ENCODE results near the gene SLC1A3. TPM values are rescaled to one million over a fixed set of nuclear protein-coding genes. Genes with fewer than 3 reads are reported as not detected.

SLC1A3 gene
- total and polyA plus RNA-seq, 10 of the 15 experiments (the other 5 are each of a cell fraction or from before 2014, with no cell fraction given): 0.23 to 4.4 (median 3.3) TPM

GRCh38 chr5:36569491-36569890 is 36.9 kb upstream of the SLC1A3 start:
- ChIA-PET POLR2A (no interaction called here), RAD21 (ENCODE audit: unreplicated experiment) (no interaction called here), CTCF (interaction anchor here (0.7 to 1.9 kb wide), 2 partner anchors 10 to 13 kb away, joined by 3 to 5 read pairs; no protein-coding TSS in a partner anchor), SMC1A (ENCODE audit: uncharacterized antibody, unreplicated experiment) (interaction anchor here (1.0 kb wide), 1 partner anchor 11 kb away, joined by 3 read pairs; no protein-coding TSS in a partner anchor)
- FAIRE-seq (no peak), DNase-seq (ENCODE audit: low read depth, low spot score) (no peak), ATAC-seq (no peak)
- Histone ChIP-seq H3K27me3 (replicated peaks in 1 of 2; ENCODE audit: control insufficient read depth in 2 of 2, insufficient read depth in 2 of 2, low read length in 1 of 2) (no peaks in the 10 kb centered on the region), H3K27ac (ENCODE audit: control insufficient read depth, insufficient read depth) (no peak overlapping the region), H3K9ac (ENCODE audit: control insufficient read depth, insufficient read depth, low read length) (no peak overlapping the region), H3K36me3 (ENCODE audit: control insufficient read depth in 2 of 2, insufficient read depth in 2 of 2, low read length in 1 of 2) (no peaks in the 10 kb centered on the region), H2AFZ (ENCODE audit: control insufficient read depth, low read depth, low read length) (no peak overlapping the region), H3K4me3 (no peak overlapping the region), H4K20me1 (ENCODE audit: control insufficient read depth, insufficient read depth) (no peaks in the 10 kb centered on the region), H3K79me2 (ENCODE audit: control insufficient read depth, insufficient read depth, low read length) (no peaks in the 10 kb centered on the region), H3K4me2 (ENCODE audit: control insufficient read depth, insufficient read depth) (no peak overlapping the region), H3K9me3 (replicated peaks; ENCODE audit: control insufficient read depth, insufficient read depth, low read length) (no peaks in the 10 kb centered on the region), H3K4me1 (ENCODE audit: control insufficient read depth, insufficient read depth, low read length) (no peaks in the 10 kb centered on the region)
- no TSS peak for BruUV-seq (replicated peaks)
- 41% methylated on average over 5 of the region's 5 CpGs for WGBS (ENCODE audit: insufficient coverage, insufficient replicate concordance, low lambda C conversion rate, missing lambda C conversion rate)
- no peak for TF ChIP-seq WRNIP1 (IDR thresholded peaks at IDR 0.05; ENCODE audit: borderline replicate concordance, low read depth, low read length)
- in situ Hi-C loops (cut with MboI) (no loop called here), intact Hi-C loops (cut with micrococcal nuclease; ENCODE audit: unreplicated experiment) (no loop called here)

GRCh38 chr5:36570301-36571095 is 35.9 kb upstream of the SLC1A3 start:
- ChIA-PET RAD21 (ENCODE audit: unreplicated experiment) (no interaction called here), CTCF (interaction anchor here (1.9 kb wide), 1 partner anchor 9 kb away, joined by 5 read pairs; no protein-coding TSS in a partner anchor), POLR2A (no interaction called here), SMC1A (ENCODE audit: uncharacterized antibody, unreplicated experiment) (interaction anchor here (1.0 kb wide), 1 partner anchor 12 kb away, joined by 3 read pairs; no protein-coding TSS in a partner anchor)
- BruUV-seq (replicated peaks): no TSS peak
- no peak overlapping the region for H3K4me3 ChIP-seq
- no peaks in the 10 kb centered on the region for H3K27me3 ChIP-seq (replicated peaks in 1 of 2; ENCODE audit: control insufficient read depth in 2 of 2, insufficient read depth in 2 of 2, low read length in 1 of 2)
- FAIRE-seq (no peak), DNase-seq (ENCODE audit: low read depth, low spot score) (no peak), ATAC-seq (no peak)
- H3K9me3 ChIP-seq (replicated peaks; ENCODE audit: control insufficient read depth, insufficient read depth, low read length): no peaks in the 10 kb centered on the region
- H3K79me2 ChIP-seq (ENCODE audit: control insufficient read depth, insufficient read depth, low read length): no peaks in the 10 kb centered on the region
- WGBS (ENCODE audit: insufficient coverage, insufficient replicate concordance, low lambda C conversion rate, missing lambda C conversion rate): 14% methylated on average over 6 of the region's 6 CpGs
- H3K9ac ChIP-seq (ENCODE audit: control insufficient read depth, insufficient read depth, low read length): no peak overlapping the region
- H4K20me1 ChIP-seq (ENCODE audit: control insufficient read depth, insufficient read depth): no peaks in the 10 kb centered on the region
- no peak for TF ChIP-seq USF2 (IDR thresholded peaks at IDR 0.05; ENCODE audit: borderline replicate concordance, low read depth, low read length)
- no peak overlapping the region for H3K4me2 ChIP-seq (ENCODE audit: control insufficient read depth, insufficient read depth)
- H2AFZ ChIP-seq (ENCODE audit: control insufficient read depth, low read depth, low read length): no peak overlapping the region
- intact Hi-C loops (cut with micrococcal nuclease; ENCODE audit: unreplicated experiment) (no loop called here), in situ Hi-C loops (cut with MboI) (no loop called here)
- no peaks in the 10 kb centered on the region for H3K4me1 ChIP-seq (ENCODE audit: control insufficient read depth, insufficient read depth, low read length)
- H3K36me3 ChIP-seq (ENCODE audit: control insufficient read depth in 2 of 2, insufficient read depth in 2 of 2, low read length in 1 of 2): no peaks in the 10 kb centered on the region
- H3K27ac ChIP-seq (ENCODE audit: control insufficient read depth, insufficient read depth): no peak overlapping the region
